ENCODE measurements around the gene SNHG17.
"Not testable (repeated sequence)": the region's sequence is repeated elsewhere in the genome, so short reads cannot be mapped to it uniquely, and the experiment has no call there.

The SNHG17 gene

DNA sequence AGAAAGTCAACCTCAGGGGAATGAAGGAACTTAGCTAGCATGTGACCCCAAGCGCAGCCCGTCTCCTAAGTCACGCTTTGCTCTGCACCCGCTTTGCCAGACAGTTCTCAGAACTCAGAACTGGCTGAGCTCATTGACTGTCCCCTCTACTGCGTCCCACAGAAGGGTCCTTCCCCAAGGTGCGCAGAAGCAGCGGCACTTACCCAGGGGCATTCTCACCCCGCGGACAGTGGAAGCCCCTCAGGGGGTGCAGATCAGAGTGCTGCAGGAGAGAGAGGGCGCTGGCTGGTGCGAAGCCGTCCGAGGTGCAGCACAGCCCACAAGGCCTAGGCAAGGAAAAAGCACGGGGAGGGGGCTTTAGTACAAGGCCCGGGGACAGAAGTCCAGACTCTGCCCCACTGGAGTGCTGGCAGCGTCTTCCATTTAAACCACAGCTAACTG lies 807 bp downstream of the SNHG17 start:
- Mint-ChIP-seq H3K4me3 (peak overlapping the region; percentile 95), H3K27ac (peak overlapping the region; percentile 98), H3K9me3 (ENCODE audit: low read depth) (no peaks in the 10 kb centered on the region), H3K36me3 (peaks cover 21% of the 10 kb centered on the region), H3K4me1 (ENCODE audit: low read depth) (peaks cover 32% of the 10 kb centered on the region), H3K27me3 (no peaks in the 10 kb centered on the region)

DNA sequence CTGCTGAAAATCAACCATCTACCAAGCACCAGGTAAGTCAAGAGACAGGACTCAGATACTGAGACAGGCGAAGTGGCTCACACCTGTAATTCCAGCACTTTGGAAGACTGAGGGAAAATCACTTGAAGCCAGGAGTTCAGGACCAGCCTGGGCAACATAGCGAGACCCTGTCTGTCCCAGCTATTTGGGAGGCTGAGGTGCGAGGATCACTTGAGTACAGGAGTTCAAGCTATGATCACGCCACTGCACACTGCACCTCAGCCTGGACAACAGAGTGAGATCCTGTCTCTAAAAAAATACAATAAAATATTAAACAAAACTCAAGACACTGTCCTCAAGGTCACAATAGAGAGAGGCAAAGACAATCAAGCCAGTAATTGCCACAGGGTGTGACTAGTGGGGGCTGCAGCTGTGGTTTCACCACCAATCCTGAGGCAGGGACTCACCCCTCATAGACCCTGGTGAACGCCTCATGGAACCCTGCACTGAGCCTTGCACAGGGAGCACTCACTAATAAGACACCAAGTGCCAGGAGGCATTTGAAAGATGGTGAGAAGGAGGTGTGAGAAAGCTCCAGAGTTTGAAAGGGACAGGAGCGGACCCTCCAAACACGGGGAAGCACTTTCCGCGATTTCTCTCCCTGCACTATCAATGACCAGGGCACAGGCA lies 1.7 kb downstream of the SNHG17 start:
- H3K4me1 Mint-ChIP-seq (ENCODE audit: low read depth) = peaks cover 40% of the 10 kb centered on the region

DNA sequence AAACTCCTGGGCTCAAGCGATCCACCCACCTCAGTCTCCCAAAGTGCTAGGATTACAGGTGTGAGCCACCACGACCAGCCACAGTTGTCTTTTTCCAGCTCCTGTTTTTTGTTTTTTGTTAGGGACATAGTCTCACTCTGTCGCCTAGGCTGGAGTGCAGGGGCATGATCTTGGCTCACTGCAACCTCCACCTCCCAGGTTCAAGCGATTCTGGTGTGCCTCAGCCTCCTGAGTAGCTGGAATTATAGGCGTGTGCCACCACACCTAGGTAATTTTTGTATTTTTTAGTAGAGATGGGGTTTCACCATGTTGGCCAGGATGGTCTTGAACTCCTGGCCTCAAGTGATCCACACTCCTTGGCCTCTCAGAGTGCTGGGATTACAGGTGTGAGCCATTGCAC lies 2.3 kb downstream of the SNHG17 start:
- Mint-ChIP-seq H3K4me1 (ENCODE audit: low read depth) (peaks cover 42% of the 10 kb centered on the region), H3K36me3 (peaks cover 21% of the 10 kb centered on the region)

More for the DNA sequence above, 1.7 kb downstream of the SNHG17 start:
- H3K27ac Mint-ChIP-seq = peak overlapping the region; percentile 98
- peak overlapping the region; percentile 95 for H3K4me3 Mint-ChIP-seq
- no peaks in the 10 kb centered on the region for H3K9me3 Mint-ChIP-seq (ENCODE audit: low read depth)
- H3K36me3 Mint-ChIP-seq = peaks cover 21% of the 10 kb centered on the region
- H3K27me3 Mint-ChIP-seq = no peaks in the 10 kb centered on the region

DNA sequence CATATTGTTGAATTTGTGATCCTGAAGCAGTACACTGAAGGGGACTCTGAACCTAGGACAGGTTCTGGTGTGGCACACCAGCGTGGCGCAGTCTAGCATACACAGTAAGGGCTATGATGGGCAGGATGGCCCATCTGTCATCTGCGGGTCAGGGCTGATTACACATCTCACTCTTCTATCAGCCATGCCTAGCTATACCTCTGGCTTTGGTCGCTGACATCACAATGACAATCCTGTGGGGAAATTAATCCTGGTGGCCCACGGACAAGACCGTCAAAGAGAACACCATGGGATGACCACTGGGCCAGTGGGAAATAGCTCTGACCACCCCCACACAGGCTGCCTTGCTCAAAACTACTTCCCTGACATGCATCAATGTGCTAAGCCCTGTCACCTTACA lies 2.8 kb downstream of the SNHG17 start:
- Mint-ChIP-seq H3K9me3 (ENCODE audit: low read depth) (no peaks in the 10 kb centered on the region), H3K4me1 (ENCODE audit: low read depth) (peaks cover 47% of the 10 kb centered on the region), H3K27ac (peak overlapping the region; percentile 76), H3K4me3 (peak overlapping the region; percentile 95), H3K36me3 (peaks cover 21% of the 10 kb centered on the region), H3K27me3 (no peaks in the 10 kb centered on the region)

More for the DNA sequence above, 2.3 kb downstream of the SNHG17 start:
- Mint-ChIP-seq H3K27ac (peak overlapping the region; percentile 54), H3K4me3 (peak overlapping the region; percentile 95)
- H3K9me3 Mint-ChIP-seq (ENCODE audit: low read depth); H3K27me3 Mint-ChIP-seq: not testable (repeated sequence)

DNA sequence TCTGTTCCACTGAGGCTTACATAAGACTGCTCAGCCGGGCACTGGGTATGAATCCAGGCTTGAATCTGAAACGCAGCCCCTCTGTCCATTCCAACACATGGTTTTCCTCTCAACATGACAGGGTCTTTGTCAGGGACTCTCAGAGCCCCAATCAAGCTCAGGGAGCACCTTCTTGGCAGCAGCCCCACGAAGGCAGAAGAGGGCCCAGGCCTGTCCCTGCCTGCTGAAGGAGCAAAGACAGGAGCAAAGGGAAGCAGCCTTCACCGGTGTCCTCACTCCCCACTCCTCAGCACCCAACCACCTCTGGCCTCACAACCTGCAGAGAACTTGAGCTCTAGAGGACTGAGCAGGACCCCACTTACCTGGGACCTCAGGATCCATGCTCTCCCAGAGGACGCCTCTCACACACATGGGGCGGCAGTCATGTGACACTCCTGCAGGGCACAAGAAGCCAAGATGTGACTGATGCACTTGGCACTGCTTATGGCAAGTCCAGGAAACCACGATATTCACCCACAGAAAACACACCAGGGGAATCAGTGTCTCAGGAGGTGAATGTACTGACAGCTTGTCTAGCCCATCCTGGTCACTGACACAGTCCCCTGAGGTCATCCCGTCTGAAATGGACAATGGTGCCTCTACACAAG lies 4.3 kb downstream of the SNHG17 start:
- H3K4me1 Mint-ChIP-seq (ENCODE audit: low read depth) = peaks cover 62% of the 10 kb centered on the region
- H3K4me3 Mint-ChIP-seq = peak overlapping the region; percentile 95
- peak overlapping the region; percentile 46 for H3K27ac Mint-ChIP-seq
- no peaks in the 10 kb centered on the region for H3K9me3 Mint-ChIP-seq (ENCODE audit: low read depth)
- no peaks in the 10 kb centered on the region for H3K27me3 Mint-ChIP-seq
- peaks cover 23% of the 10 kb centered on the region for H3K36me3 Mint-ChIP-seq

DNA sequence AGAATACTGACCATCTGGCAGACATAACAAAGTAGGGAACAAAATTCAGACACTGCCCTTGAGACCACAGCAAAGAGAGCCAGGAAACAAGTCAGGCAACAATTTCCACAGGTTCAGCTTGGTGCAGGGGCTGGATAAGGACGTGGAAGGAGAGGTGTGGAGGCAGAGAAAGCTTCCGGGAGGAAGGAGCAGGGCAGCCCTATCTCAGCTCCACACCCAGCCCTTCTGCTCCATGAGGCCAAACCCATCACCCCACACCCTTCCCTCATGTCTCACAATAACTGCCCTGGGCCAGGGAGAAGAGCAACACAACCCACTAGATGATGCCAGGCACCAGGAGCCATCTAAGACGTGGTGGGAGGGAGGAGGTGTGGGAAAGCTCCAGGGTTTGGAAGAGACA lies 5.8 kb downstream of the SNHG17 start:
- Mint-ChIP-seq H3K36me3 (peaks cover 22% of the 10 kb centered on the region), H3K27me3 (no peaks in the 10 kb centered on the region), H3K4me1 (ENCODE audit: low read depth) (peaks cover 69% of the 10 kb centered on the region), H3K4me3 (peak overlapping the region; percentile 30), H3K27ac (peak overlapping the region; percentile 64), H3K9me3 (ENCODE audit: low read depth) (no peaks in the 10 kb centered on the region)

DNA sequence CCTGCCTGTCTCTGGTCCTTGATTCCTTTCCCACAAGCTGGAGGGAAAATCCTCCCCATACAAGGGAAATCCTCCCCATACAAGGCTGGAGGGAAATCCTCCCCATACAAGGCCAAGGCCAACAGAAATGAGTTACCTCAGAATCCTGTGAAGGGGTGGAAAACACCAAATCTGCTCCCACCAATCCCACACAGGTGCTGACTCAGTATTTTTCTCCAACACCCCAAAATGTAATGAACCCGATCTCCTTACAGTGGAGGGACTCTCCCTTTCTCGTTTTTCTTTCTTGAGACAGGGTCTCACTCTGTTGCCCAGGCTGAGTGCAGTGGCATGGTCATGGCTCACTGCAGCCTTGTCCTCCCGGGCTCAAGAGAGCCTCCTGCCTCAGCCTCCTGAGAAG lies 6.3 kb downstream of the SNHG17 start:
- no peaks in the 10 kb centered on the region for H3K27me3 Mint-ChIP-seq
- peak overlapping the region; percentile 30 for H3K4me3 Mint-ChIP-seq
- H3K36me3 Mint-ChIP-seq = peaks cover 17% of the 10 kb centered on the region
- H3K27ac Mint-ChIP-seq = peak overlapping the region; percentile 64
- H3K4me1 Mint-ChIP-seq (ENCODE audit: low read depth) = peaks cover 69% of the 10 kb centered on the region
- no peaks in the 10 kb centered on the region for H3K9me3 Mint-ChIP-seq (ENCODE audit: low read depth)

DNA sequence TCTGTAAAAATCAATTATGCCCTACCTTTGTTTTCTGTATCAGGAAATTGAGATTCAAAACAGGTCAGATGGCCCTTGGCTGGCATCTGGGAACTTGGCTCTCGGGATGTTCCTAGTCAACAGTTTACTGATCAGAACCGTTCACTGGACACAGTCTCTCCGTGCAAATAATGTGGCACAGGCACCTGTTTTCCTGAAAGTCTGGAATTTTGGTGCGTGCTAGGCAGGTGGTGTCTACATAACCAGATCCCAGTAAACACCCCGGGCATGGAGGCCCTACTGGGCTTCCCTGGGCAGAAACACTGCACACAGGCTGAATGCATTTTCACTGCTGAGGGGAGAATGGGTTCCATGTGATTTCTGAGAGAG lies 7.5 kb downstream of the SNHG17 start:
- no peak overlapping the region for H3K4me3 Mint-ChIP-seq
- H3K4me1 Mint-ChIP-seq (ENCODE audit: low read depth) = peaks cover 61% of the 10 kb centered on the region
- no peaks in the 10 kb centered on the region for H3K27me3 Mint-ChIP-seq
- H3K36me3 Mint-ChIP-seq = peaks cover 14% of the 10 kb centered on the region
- no peaks in the 10 kb centered on the region for H3K9me3 Mint-ChIP-seq (ENCODE audit: low read depth)
- no peak overlapping the region for H3K27ac Mint-ChIP-seq

DNA sequence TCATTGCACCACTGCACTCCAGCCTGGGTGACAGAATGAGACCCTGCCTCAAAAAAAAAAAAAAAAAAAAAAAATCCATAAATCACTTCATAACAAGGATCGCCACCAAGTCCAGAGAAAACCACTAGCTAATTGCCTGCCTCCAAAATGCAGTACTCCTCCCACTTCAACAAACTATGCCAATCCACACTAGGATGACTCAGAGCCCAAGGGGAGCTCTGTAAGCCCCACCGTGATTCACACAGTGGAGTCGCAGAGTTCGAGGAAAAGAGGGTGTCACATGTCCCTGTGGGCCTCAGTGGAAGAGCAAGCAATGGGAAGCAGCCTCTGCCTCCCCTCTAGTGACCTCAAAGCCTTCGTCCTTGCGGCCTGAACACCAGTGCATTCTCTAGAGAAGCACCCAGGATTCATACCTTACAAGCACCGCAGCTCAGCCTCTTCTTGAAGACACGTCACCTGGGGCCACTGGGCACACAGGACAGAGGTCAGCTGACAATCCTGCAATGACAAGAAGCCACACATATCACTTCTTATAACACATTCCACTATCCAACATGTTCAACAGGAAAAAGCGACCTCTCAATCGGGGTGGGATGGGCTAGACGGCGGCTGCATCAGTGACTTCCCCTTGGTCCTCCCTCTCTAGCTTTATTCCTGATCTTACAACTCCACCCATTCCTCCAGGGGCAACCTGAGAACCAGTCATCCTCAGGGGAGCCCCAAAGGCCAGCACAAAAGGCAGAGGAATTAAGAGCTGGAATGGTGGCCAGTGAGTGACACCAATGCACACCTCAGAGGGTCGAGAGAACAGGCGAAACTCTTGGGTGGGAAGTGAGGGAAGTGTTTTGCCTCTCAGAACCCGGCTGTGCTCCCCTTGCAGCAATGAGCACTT lies 8.9 kb downstream of the SNHG17 start:
- no peaks in the 10 kb centered on the region for H3K27me3 Mint-ChIP-seq
- H3K4me1 Mint-ChIP-seq (ENCODE audit: low read depth) = peaks cover 52% of the 10 kb centered on the region
- peak overlapping the region; percentile 71 for H3K27ac Mint-ChIP-seq
- peaks cover 7% of the 10 kb centered on the region for H3K36me3 Mint-ChIP-seq
- H3K4me3 Mint-ChIP-seq = peak overlapping the region; percentile 64
- H3K9me3 Mint-ChIP-seq (ENCODE audit: low read depth) = no peaks in the 10 kb centered on the region

DNA sequence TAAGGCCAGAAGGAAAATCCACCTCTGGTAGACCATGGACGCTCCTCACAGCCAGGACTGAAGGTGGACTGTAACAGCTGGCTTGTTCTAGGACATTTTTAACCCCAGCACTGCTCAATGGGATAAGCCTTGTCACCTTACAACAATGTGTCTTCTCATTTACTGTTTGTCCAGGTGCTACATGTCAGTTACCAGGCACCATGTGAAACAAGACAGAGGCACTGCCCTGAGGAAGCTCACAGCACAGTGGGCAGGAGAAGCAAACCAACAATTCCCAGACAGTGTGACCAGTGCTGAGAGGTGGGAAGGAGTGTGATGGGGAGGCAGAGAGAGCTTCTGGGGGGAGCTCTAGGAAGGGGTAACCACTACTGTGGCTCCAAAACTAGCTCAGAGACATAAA lies 10.7 kb downstream of the SNHG17 start:
- H3K4me1 Mint-ChIP-seq (ENCODE audit: low read depth) = peaks cover 45% of the 10 kb centered on the region
- peak overlapping the region; percentile 20 for H3K4me3 Mint-ChIP-seq
- H3K9me3 Mint-ChIP-seq (ENCODE audit: low read depth) = no peaks in the 10 kb centered on the region
- no peaks in the 10 kb centered on the region for H3K27me3 Mint-ChIP-seq
- H3K36me3 Mint-ChIP-seq = peaks cover 8% of the 10 kb centered on the region
- peak overlapping the region; percentile 23 for H3K27ac Mint-ChIP-seq

DNA sequence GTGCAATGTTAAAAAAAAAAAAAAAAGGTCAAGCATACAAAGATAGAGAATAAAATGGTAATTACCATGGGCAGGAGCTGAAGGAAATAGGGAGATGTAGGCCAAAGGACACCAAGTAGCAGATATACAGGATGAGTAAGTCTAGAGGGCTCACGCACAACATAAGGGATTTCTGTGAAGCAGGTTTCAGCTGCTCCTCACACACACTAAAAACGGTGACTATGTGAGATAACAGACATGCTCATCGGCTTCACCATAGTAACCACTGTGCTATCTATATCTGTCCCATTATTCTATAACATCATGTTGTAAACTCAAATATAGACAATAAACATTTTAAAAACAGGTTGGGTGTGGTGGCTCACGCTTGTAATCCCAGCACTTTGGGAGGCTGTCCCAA lies 11.6 kb downstream of the SNHG17 start:
- Mint-ChIP-seq H3K27ac (no peak overlapping the region), H3K4me1 (ENCODE audit: low read depth) (peaks cover 36% of the 10 kb centered on the region), H3K9me3 (ENCODE audit: low read depth) (no peaks in the 10 kb centered on the region), H3K4me3 (no peak overlapping the region), H3K36me3 (peaks cover 11% of the 10 kb centered on the region), H3K27me3 (no peaks in the 10 kb centered on the region)

DNA sequence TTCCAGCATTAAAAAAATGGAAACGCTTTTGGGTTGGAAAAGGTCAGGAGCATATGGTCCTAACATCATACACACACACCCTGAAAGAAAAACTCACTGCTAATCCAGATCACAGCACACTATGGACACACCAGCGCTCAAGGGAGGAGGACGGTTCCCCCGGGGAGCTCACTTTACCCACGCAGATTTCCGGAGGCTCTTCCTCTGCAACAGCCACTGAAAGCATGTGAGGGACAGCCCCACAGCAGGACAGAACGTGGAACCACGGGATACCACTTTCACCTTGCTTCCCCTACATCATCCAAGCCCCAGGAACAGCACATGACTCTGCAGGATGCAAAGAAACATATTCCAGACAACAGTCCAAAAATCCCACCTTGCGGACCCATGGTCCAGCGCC lies 13.2 kb downstream of the SNHG17 start:
- H3K9me3 Mint-ChIP-seq (ENCODE audit: low read depth) = no peaks in the 10 kb centered on the region

DNA sequence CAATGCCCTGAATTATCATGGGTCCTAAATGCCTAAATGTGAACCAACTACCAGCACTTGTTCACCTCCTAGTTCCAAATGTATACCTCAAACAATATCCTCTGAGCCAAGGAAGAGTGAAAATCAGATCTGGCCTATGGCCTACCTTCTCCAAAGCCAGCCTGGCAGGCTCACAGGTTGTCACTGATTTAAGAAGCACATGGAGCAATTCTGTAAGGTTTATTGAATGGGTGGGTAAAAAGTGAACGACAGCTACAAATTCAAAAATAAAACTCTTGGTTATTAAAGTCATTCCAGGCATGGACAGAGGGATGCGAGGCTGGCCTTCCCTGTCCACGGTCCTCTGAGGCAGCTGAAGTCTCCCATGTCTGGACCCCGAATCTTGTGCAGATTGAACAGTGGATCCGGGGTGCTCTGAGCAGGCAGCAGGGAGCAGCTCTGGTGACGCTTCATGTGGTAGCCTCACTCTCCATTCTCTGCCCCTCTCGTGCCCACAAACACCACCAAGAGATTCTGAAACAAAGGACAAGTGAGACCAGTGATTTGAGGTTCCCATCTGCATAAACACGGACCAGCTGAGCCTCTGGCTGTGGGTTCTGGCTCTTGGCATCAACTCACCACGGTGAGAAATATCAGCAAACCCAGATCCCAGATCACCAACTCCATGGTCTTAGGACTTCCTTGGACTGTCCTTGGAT lies 14.6 kb downstream of the SNHG17 start:
- Mint-ChIP-seq H3K9me3 (ENCODE audit: low read depth) (no peaks in the 10 kb centered on the region), H3K36me3 (peaks cover 20% of the 10 kb centered on the region), H3K4me3 (no peak overlapping the region), H3K27ac (peak overlapping the region; percentile 75), H3K27me3 (no peaks in the 10 kb centered on the region), H3K4me1 (ENCODE audit: low read depth) (peaks cover 13% of the 10 kb centered on the region)

More for the DNA sequence above, 13.2 kb downstream of the SNHG17 start:
- H3K27me3 Mint-ChIP-seq = no peaks in the 10 kb centered on the region
- H3K4me3 Mint-ChIP-seq = no peak overlapping the region
- H3K27ac Mint-ChIP-seq = no peak overlapping the region
- H3K4me1 Mint-ChIP-seq (ENCODE audit: low read depth) = peaks cover 25% of the 10 kb centered on the region
- H3K36me3 Mint-ChIP-seq = peaks cover 18% of the 10 kb centered on the region

DNA sequence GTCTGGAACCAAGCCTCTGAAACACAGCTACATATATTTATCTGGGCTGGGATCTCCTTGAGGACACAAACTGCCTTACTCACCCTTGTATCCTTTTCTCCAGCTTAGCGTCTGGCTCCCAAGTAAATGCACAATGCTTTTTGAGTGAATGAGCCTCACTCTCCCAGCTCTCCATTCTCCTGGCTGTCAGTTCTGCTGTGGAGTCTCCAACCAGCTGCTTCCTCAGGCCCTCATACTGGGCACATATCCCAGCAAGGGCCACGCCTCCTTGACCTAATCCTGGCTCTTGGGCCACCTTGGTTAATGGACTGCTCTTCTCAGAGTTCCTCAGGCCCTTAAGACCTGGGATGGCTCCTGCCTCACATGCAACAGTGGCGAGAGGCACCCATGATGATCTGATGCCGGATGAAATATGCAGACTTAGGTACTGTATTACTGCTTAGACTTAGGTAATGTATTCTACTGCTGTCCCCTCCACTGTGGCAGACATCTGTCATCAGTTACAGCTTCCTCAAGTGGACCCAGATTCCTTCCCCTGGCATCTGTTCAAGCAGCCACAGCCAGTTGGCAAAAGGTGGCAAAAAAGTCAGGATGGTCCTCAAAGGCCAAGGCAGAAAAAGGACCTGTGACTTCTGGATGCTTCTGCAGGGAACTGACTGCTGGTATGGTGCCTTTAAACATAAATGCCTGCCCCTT lies 16.5 kb downstream of the SNHG17 start:
- H3K36me3 Mint-ChIP-seq = peaks cover 26% of the 10 kb centered on the region
- no peak overlapping the region for H3K4me3 Mint-ChIP-seq
- no peaks in the 10 kb centered on the region for H3K9me3 Mint-ChIP-seq (ENCODE audit: low read depth)
- H3K4me1 Mint-ChIP-seq (ENCODE audit: low read depth) = peaks cover 5% of the 10 kb centered on the region
- no peaks in the 10 kb centered on the region for H3K27me3 Mint-ChIP-seq
- H3K27ac Mint-ChIP-seq = no peak overlapping the region

Measured in activated naive CD8-positive, alpha-beta T cell (primary cell).